Chondrocyte (in vitro differentiated cells): ENCODE results near the gene DAAM2. TPM values are rescaled to one million over a fixed set of nuclear protein-coding genes. Genes with fewer than 3 reads are reported as not detected.

Experiments used
- DNase-seq: peaks from one replicate; pipeline ENCODE4 v3.0.0; 2021; ENCODE audit warnings: mixed read lengths, low spot score
- H3K27ac Mint-ChIP-seq: one replicate; pipeline ENCODE4 v1.8.0; 2021; ENCODE audit warnings: mild to moderate bottlenecking, moderate library complexity, mixed read lengths; ENCODE audit not compliant: unreplicated experiment
- H3K27me3 Mint-ChIP-seq: 2 replicates; pipeline ENCODE4 v1.8.0; 2021; ENCODE audit warnings: low read depth, mixed read lengths
- H3K36me3 Mint-ChIP-seq: 2 replicates; pipeline ENCODE4 v1.8.0; 2021; ENCODE audit warnings: low read depth, mixed read lengths
- H3K4me1 Mint-ChIP-seq: 2 replicates; pipeline ENCODE4 v1.8.0; 2021; ENCODE audit warnings: low read depth, mild to moderate bottlenecking, mixed read lengths
- H3K4me3 Mint-ChIP-seq: one replicate; pipeline ENCODE4 v1.8.0; 2021; ENCODE audit warnings: mild to moderate bottlenecking, moderate library complexity, mixed read lengths; ENCODE audit not compliant: unreplicated experiment
- H3K9me3 Mint-ChIP-seq: 2 replicates; pipeline ENCODE4 v1.8.0; 2021; ENCODE audit warnings: low read depth, mixed read lengths
- total RNA-seq: library from RNA; stranded (reverse); gene quantifications from 3 replicates; pipeline ENCODE4 v1.2.1, GENCODE V29; 2021
- TF ChIP-seq, protein P1 (sequence below): fragments of 200-600 bp; sonication (generic); IDR thresholded peaks from 2 replicates; pipeline ENCODE4 v1.5.0; 2021; ENCODE audit warnings: antibody characterized with exemption, mild to moderate bottlenecking, moderate library complexity

DAAM2 gene
- total RNA-seq, 1 donor from 2014 or later, result 142 TPM

GRCh38 chr6:39879535-39879934, 87.4 kb downstream of the DAAM2 start:
- Mint-ChIP-seq H3K27me3 (no peaks in the 10 kb centered on the region), H3K4me3 (no peak overlapping the region), H3K9me3 (no peaks in the 10 kb centered on the region), H3K4me1 (no peaks in the 10 kb centered on the region), H3K27ac (no peak overlapping the region), H3K36me3 (peaks cover 37% of the 10 kb centered on the region)
- DNase-seq, result no peak
- TF ChIP-seq, protein P1, sequence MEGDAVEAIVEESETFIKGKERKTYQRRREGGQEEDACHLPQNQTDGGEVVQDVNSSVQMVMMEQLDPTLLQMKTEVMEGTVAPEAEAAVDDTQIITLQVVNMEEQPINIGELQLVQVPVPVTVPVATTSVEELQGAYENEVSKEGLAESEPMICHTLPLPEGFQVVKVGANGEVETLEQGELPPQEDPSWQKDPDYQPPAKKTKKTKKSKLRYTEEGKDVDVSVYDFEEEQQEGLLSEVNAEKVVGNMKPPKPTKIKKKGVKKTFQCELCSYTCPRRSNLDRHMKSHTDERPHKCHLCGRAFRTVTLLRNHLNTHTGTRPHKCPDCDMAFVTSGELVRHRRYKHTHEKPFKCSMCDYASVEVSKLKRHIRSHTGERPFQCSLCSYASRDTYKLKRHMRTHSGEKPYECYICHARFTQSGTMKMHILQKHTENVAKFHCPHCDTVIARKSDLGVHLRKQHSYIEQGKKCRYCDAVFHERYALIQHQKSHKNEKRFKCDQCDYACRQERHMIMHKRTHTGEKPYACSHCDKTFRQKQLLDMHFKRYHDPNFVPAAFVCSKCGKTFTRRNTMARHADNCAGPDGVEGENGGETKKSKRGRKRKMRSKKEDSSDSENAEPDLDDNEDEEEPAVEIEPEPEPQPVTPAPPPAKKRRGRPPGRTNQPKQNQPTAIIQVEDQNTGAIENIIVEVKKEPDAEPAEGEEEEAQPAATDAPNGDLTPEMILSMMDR, result no peak

- no peak for DNase-seq
- TF ChIP-seq, protein P1, result no peak
- Mint-ChIP-seq H3K36me3 (peaks cover 27% of the 10 kb centered on the region), H3K4me3 (no peak overlapping the region), H3K27ac (no peak overlapping the region), H3K9me3 (no peaks in the 10 kb centered on the region), H3K4me1 (no peaks in the 10 kb centered on the region), H3K27me3 (no peaks in the 10 kb centered on the region)
Observed at GRCh38 chr6:39880594-39880993, 88.4 kb downstream of the DAAM2 start.

DNA sequence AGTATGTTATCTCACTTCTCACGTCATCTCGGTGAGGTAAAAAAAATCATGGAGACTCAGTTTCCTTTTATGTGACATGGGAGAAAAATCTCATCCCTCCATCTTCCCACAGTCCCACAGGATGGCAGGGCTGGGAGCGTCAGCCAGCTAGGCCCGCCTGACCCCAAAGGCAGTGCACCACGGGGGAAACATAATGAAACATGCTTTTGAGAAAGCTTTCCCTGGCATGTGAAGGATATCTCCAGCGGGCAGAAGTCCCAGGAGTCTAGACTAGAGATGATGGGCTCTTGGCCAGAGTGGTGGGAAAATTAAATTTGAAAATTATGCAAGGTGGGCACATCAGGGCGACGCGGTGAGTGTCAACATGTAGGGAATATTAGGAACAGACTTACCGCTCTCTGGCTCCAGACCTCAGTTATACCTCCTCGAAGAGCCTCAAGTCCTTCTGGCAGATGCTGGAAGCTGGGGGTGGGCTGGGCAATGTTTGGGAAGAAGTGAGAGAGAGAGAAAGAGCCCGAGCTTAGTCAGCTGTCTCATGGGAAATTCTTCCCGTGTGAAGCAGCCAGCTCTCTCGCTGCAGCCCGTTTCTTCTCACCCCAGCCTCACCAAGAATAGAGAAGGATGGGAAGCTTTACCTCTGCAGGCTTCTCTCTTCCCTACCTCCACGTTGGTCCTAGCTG, 89.8 kb downstream of the DAAM2 start:
- H3K4me1 Mint-ChIP-seq, result no peaks in the 10 kb centered on the region
- peaks cover 27% of the 10 kb centered on the region for H3K36me3 Mint-ChIP-seq
- H3K27ac Mint-ChIP-seq, result no peak overlapping the region
- H3K4me3 Mint-ChIP-seq, result peak overlapping the region; percentile 56
- DNase-seq, result no peak
- no peaks in the 10 kb centered on the region for H3K9me3 Mint-ChIP-seq
- TF ChIP-seq, protein P1, result no peak
- H3K27me3 Mint-ChIP-seq, result no peaks in the 10 kb centered on the region

DNA sequence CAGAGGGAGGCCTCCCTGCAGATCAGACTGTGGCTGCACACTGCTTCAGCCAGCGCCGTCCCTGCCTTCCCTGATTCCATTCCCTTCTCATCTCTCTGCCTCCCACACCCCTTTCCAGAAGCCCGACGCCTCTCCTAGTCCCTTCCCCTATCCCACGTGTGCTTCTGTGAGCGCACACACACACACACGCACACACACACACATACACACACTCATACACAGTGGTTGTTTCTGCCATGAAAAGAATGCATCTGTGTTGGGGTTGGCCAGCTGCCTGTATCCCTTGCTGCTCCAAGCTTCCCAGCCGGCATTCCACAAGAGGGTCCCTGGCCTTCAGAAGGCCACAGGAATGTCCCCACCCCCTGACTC, 90.3 kb downstream of the DAAM2 start:
- no peak for DNase-seq
- no peaks in the 10 kb centered on the region for H3K4me1 Mint-ChIP-seq
- no peak overlapping the region for H3K27ac Mint-ChIP-seq
- H3K36me3 Mint-ChIP-seq, result peaks cover 22% of the 10 kb centered on the region
- H3K9me3 Mint-ChIP-seq, result no peaks in the 10 kb centered on the region
- peak overlapping the region; percentile 56 for H3K4me3 Mint-ChIP-seq
- TF ChIP-seq, protein P1, result no peak
- no peaks in the 10 kb centered on the region for H3K27me3 Mint-ChIP-seq

DNA sequence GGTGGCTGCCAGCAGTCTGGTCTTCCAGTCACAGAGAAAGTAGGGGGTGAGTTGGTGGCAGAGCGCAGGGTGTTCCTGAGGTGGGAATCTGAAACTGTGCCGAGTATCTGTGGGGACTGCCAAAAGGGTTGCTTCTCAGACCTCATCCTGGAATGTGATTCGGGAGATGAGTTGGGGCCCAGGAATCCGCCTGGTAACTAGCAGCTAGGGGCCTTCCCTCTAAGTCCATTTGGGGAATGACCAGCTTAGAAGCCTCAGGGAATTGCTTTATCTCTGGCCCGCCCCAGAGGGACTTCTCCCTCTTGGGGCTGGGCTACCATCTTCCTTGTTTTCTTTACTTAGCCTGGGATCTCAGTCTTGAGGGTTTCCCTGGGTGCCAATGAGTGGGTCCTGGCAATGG, 92.5 kb downstream of the DAAM2 start:
- H3K27ac Mint-ChIP-seq, result no peak overlapping the region

More for the DNA sequence above, 92.5 kb downstream of the DAAM2 start:
- TF ChIP-seq, protein P1, result no peak
- H3K4me1 Mint-ChIP-seq, result no peaks in the 10 kb centered on the region
- DNase-seq, result no peak
- no peaks in the 10 kb centered on the region for H3K27me3 Mint-ChIP-seq
- H3K9me3 Mint-ChIP-seq, result no peaks in the 10 kb centered on the region
- H3K36me3 Mint-ChIP-seq, result peaks cover 24% of the 10 kb centered on the region
- no peak overlapping the region for H3K4me3 Mint-ChIP-seq
